ENCODE data around the gene ARMC9.

GRCh38 chr2:231201475-231201814 lies 3.0 kb downstream of the ARMC9 start:
- TF ChIP-seq CTCF (conservative IDR thresholded peaks at IDR 0.05; ENCODE audit: low read depth, low read length): no peak
- no peak for TF ChIP-seq EZH2phosphoT487 (IDR thresholded peaks at IDR 0.05; ENCODE audit: borderline replicate concordance, low read length)

Measured in PC-3 (cell line).